Suprapubic skin (tissue), 4 donors: ENCODE measurements around the gene TRA2B. TPM values are rescaled to one million over a fixed set of nuclear protein-coding genes. Genes with fewer than 3 reads are reported as not detected.
A peak's percentile ranks its signal among the peaks of the same experiment; 100 is the strongest.

Experiments used
- DNase-seq, 2 donors: peaks; one replicate each; pipeline ENCODE4 v3.0.0-alpha.2; 2019; ENCODE audit warnings: low spot score in 2 of 2
- H3K27ac ChIP-seq: fragments of 200-600 bp; sonication (generic); one replicate; pipeline ENCODE4 v1.5.1; 2019
- H3K27me3 ChIP-seq: fragments of 200-600 bp; sonication (generic); one replicate; pipeline ENCODE4 v1.5.1; 2019
- H3K36me3 ChIP-seq: fragments of 200-600 bp; sonication (generic); one replicate; pipeline ENCODE4 v1.5.1; 2019
- H3K4me1 ChIP-seq: fragments of 200-600 bp; sonication (generic); one replicate; pipeline ENCODE4 v1.5.1; 2019
- H3K4me3 ChIP-seq: fragments of 200-600 bp; sonication (generic); one replicate; pipeline ENCODE4 v1.5.1; 2019; ENCODE audit warnings: mild to moderate bottlenecking
- H3K9me3 ChIP-seq: fragments of 200-600 bp; sonication (generic); one replicate; pipeline ENCODE4 v1.5.1; 2019
- EP300 ChIP-seq: sonication (generic); formaldehyde crosslinking; IDR thresholded peaks from one replicate; pipeline ENCODE4 v1.6.1; 2017; ENCODE audit warnings: antibody characterized with exemption
- POLR2A ChIP-seq, 2 donors: fragments of 450-650 bp; IDR thresholded peaks; one replicate each; pipeline ENCODE4 v1.6.1; 2017; ENCODE audit warnings: antibody characterized with exemption in 2 of 2, mild to moderate bottlenecking in 2 of 2, moderate library complexity in 2 of 2
- POLR2AphosphoS5 ChIP-seq, 3 donors: sonication (generic); formaldehyde crosslinking; IDR thresholded peaks; one replicate each; pipeline ENCODE4 v1.6.1; 2017; ENCODE audit warnings: antibody characterized with exemption in 3 of 3
- WGBS: methylation state at CpG from one replicate; pipeline ENCODE4 v1.1.5; 2018; 5-methylcytosine and 5-hydroxymethylcytosine counted together
- total RNA-seq, 4 donors: library from RNA; depleted of rRNA; stranded (reverse); fragments of >200 nt; gene quantifications; one replicate each; pipeline ENCODE4 v1.1.0, GENCODE V29; 2016
- TF ChIP-seq, protein P1 (sequence below), 2 donors: fragments of 200-600 bp in 1 of 2; fragments of 450-650 bp in 1 of 2; sonication (generic) in 1 of 2; IDR thresholded peaks; one replicate each; pipeline ENCODE4 v1.5.1; 2016 to 2019; ENCODE audit warnings: antibody characterized with exemption in 2 of 2, mild to moderate bottlenecking in 1 of 2, moderate library complexity in 1 of 2

Gene TRA2B
- total RNA-seq, 4 donors from 2014 or later: 149 to 410 (median 231) TPM

DNA sequence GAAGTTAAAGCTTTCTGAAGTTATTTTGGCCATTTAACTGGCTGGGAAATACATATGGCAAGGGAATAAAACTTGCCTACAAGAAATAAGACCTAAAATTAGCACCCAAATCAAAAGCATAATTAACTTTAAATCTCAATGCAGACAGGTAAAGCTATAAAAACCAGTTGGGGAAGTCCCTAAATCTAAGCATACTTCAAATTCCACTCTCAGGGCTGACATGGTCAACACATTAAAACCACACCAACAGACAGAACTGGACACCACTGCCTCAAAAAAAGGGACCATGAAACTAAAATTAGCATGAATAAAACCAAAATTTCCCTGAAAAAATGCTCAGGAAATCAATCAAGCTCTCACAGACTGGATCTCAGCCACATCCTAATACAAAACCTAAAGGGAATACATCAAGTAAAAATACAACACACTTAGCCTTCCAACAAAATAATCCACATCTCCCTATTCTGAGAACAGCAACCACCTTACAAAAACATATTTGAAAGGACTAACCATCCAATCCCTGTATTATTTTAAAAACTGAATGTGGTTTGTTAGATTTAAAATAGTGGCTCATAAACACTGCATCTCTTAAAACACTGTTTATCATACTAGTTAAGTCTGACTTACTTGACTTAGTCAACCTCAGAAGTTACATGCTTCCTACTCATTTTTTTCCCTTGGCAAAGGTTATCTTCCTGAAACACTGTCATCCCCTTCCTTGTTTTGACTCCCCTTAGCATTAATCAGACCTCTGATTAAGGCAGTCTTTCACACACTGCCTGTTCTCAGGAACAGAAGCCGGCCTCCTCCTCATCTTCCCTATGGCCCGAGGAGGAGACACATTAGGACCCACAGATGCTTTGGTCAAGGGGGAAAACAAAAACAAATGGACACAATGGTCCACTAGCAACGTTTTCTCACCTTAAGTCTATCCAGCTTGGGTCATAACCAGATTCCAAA is 8.3 kb downstream of the TRA2B start:
- TF ChIP-seq POLR2AphosphoS5 (IDR thresholded peaks at IDR 0.05) (no peak), POLR2A (IDR thresholded peaks at IDR 0.05) (no peak), EP300 (no peak)
- TF ChIP-seq, protein P1, sequence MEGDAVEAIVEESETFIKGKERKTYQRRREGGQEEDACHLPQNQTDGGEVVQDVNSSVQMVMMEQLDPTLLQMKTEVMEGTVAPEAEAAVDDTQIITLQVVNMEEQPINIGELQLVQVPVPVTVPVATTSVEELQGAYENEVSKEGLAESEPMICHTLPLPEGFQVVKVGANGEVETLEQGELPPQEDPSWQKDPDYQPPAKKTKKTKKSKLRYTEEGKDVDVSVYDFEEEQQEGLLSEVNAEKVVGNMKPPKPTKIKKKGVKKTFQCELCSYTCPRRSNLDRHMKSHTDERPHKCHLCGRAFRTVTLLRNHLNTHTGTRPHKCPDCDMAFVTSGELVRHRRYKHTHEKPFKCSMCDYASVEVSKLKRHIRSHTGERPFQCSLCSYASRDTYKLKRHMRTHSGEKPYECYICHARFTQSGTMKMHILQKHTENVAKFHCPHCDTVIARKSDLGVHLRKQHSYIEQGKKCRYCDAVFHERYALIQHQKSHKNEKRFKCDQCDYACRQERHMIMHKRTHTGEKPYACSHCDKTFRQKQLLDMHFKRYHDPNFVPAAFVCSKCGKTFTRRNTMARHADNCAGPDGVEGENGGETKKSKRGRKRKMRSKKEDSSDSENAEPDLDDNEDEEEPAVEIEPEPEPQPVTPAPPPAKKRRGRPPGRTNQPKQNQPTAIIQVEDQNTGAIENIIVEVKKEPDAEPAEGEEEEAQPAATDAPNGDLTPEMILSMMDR (IDR thresholded peaks at IDR 0.05): no peak
- Histone ChIP-seq H3K36me3 (peaks cover 20% of the 10 kb centered on the region), H3K4me3 (peak overlapping the region; percentile 16), H3K9me3 (no peaks in the 10 kb centered on the region), H3K27ac (no peak overlapping the region), H3K4me1 (peaks cover 93% of the 10 kb centered on the region), H3K27me3 (no peaks in the 10 kb centered on the region)
- DNase-seq: no peak
- 12% methylated on average over 3 of the region's 3 CpGs for WGBS

DNA sequence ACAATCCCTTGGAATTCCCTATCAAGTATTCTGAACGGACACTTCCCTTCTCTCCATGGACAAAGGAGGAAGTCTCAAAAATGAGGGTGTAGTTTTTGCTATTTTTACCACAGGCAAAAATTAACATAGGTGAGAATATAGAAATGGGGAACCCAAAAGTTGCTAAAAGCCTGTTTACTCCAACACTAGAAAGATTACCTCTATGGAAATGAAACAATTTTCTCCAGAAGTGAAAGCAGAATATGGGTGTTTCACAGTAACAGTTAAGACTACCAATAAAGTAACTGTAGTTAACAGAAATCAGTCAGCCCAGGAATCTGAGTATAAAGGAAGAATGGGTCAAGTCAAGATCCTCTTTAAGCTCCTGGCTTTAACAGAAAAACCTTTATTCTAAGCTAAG is 9.3 kb downstream of the TRA2B start:
- H3K9me3 ChIP-seq: no peaks in the 10 kb centered on the region
- H3K27ac ChIP-seq: no peak overlapping the region
- DNase-seq: no peak
- TF ChIP-seq POLR2AphosphoS5 (IDR thresholded peaks at IDR 0.05) (no peak), POLR2A (IDR thresholded peaks at IDR 0.05) (no peak), EP300 (no peak)
- TF ChIP-seq, protein P1 (IDR thresholded peaks at IDR 0.05): no peak
- peak overlapping the region; percentile 16 for H3K4me3 ChIP-seq
- peaks cover 29% of the 10 kb centered on the region for H3K36me3 ChIP-seq
- WGBS: 5% methylated on average over 1 of the region's 1 CpG
- no peaks in the 10 kb centered on the region for H3K27me3 ChIP-seq
- peaks cover 87% of the 10 kb centered on the region for H3K4me1 ChIP-seq

GRCh38 chr3:185927501-185928200 is 10.2 kb downstream of the TRA2B start:
- no peak overlapping the region for H3K4me3 ChIP-seq
- WGBS: 20% methylated on average over 1 of the region's 1 CpG

GRCh38 chr3:185926445-185926844 is 11.4 kb downstream of the TRA2B start:
- no peak for TF ChIP-seq POLR2AphosphoS5 (IDR thresholded peaks at IDR 0.05)
- no peak for TF ChIP-seq EP300
- TF ChIP-seq, protein P1 (IDR thresholded peaks at IDR 0.05): no peak
- no peak for TF ChIP-seq POLR2A (IDR thresholded peaks at IDR 0.05)
- no peak for DNase-seq
- Histone ChIP-seq H3K9me3 (no peaks in the 10 kb centered on the region), H3K36me3 (peaks cover 50% of the 10 kb centered on the region), H3K4me1 (peaks cover 67% of the 10 kb centered on the region), H3K27ac (no peak overlapping the region), H3K4me3 (no peak overlapping the region), H3K27me3 (no peaks in the 10 kb centered on the region)
- 54% methylated on average over 9 of the region's 9 CpGs for WGBS

More at GRCh38 chr3:185927501-185928200, 10.2 kb downstream of the TRA2B start:
- no peak for DNase-seq
- Histone ChIP-seq H3K36me3 (peaks cover 38% of the 10 kb centered on the region), H3K27me3 (no peaks in the 10 kb centered on the region), H3K4me1 (peaks cover 79% of the 10 kb centered on the region), H3K27ac (no peak overlapping the region), H3K9me3 (no peaks in the 10 kb centered on the region)
- TF ChIP-seq EP300: no peak
- TF ChIP-seq, protein P1 (IDR thresholded peaks at IDR 0.05): no peak
- TF ChIP-seq POLR2AphosphoS5 (IDR thresholded peaks at IDR 0.05): no peak
- no peak for TF ChIP-seq POLR2A (IDR thresholded peaks at IDR 0.05)

DNA sequence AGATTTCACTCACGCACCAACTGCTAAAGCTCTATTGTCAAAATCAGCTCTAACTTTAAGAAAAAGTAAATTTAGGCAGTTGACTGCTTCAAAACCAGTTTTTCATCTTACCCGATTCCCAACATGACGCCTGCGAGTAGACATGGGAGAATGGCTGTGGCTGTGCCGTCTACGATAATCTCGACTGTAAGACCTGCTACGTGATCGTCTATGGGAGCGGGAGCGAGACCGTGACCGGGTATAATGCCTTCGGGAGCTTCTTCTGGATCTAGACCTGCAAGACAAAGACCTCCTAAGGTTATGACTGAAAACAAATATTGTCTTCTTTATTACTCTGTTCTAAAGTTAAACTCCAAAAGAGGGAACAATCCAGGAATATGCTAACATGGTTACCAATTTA is 12.5 kb downstream of the TRA2B start:
- WGBS: 90% methylated on average over 14 of the region's 14 CpGs
- Histone ChIP-seq H3K9me3 (no peaks in the 10 kb centered on the region), H3K4me1 (peaks cover 56% of the 10 kb centered on the region), H3K27ac (no peak overlapping the region), H3K27me3 (no peaks in the 10 kb centered on the region), H3K36me3 (peaks cover 61% of the 10 kb centered on the region), H3K4me3 (no peak overlapping the region)
- no peak for TF ChIP-seq EP300
- no peak for TF ChIP-seq POLR2AphosphoS5 (IDR thresholded peaks at IDR 0.05)
- TF ChIP-seq, protein P1 (IDR thresholded peaks at IDR 0.05): no peak
- TF ChIP-seq POLR2A (IDR thresholded peaks at IDR 0.05): no peak
- DNase-seq: no peak
